K562 (cell line): ENCODE measurements around the gene ARHGEF12.

Experiments used
- CTCF ChIP-seq, 3 experiments: IDR thresholded peaks in 2 of 3; conservative IDR thresholded peaks in 1 of 3; 2 replicates each; pipeline ENCODE4 v1.5.1; 2011 to 2012; ENCODE audit warnings: low read length in 3 of 3, mild to moderate bottlenecking in 3 of 3, control low read depth in 2 of 3, improper control_type of control experiment in 1 of 3, inconsistent platforms in 1 of 3, low read depth in 1 of 3, mixed read lengths in 1 of 3, moderate library complexity in 1 of 3; ENCODE audit not compliant: insufficient read depth in 2 of 3
- SMC3 ChIP-seq: conservative IDR thresholded peaks from 2 replicates; pipeline ENCODE4 v1.6.1; 2011; ENCODE audit warnings: low read depth, low read length, improper control_type of control experiment; ENCODE audit not compliant: insufficient read depth
- TARDBP ChIP-seq: fragments of 450-650 bp; IDR thresholded peaks from 2 replicates; pipeline ENCODE4 v1.6.1; 2016
- ZNF780A ChIP-seq: fragments of 250-450 bp; sonication (Bioruptor Pico); IDR thresholded peaks from 2 replicates; pipeline ENCODE4 v1.5.0; 2021; ENCODE audit warnings: mild to moderate bottlenecking
- TF ChIP-seq, protein P1 (sequence below): fragments of 200-400 bp; formaldehyde crosslinking; IDR thresholded peaks from 2 replicates; pipeline ENCODE4 v1.6.1; 2017; ENCODE audit warnings: mild to moderate bottlenecking, low read depth, low read length, moderate library complexity

- TF ChIP-seq CTCF (IDR thresholded peaks at IDR 0.05 in 2 of 3, conservative IDR thresholded peaks at IDR 0.05 in 1 of 3; ENCODE audit: insufficient read depth in 2 of 3, low read depth in 1 of 3, low read length in 3 of 3), result no peak
- TF ChIP-seq ZNF780A, result no peak
- no peak for TF ChIP-seq SMC3
- no peak for TF ChIP-seq TARDBP
- TF ChIP-seq, protein P1, sequence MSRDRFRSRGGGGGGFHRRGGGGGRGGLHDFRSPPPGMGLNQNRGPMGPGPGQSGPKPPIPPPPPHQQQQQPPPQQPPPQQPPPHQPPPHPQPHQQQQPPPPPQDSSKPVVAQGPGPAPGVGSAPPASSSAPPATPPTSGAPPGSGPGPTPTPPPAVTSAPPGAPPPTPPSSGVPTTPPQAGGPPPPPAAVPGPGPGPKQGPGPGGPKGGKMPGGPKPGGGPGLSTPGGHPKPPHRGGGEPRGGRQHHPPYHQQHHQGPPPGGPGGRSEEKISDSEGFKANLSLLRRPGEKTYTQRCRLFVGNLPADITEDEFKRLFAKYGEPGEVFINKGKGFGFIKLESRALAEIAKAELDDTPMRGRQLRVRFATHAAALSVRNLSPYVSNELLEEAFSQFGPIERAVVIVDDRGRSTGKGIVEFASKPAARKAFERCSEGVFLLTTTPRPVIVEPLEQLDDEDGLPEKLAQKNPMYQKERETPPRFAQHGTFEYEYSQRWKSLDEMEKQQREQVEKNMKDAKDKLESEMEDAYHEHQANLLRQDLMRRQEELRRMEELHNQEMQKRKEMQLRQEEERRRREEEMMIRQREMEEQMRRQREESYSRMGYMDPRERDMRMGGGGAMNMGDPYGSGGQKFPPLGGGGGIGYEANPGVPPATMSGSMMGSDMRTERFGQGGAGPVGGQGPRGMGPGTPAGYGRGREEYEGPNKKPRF, result no peak
Observed at GRCh38 chr11:120331301-120331996, 4.8 kb upstream of the ARHGEF12 start.
